Common myeloid progenitor, CD34-positive (primary cell): Measurements from ENCODE around the gene PCBD1.

Experiments
- CTCF ChIA-PET: fragments of 350-600 bp; sonication (Branson Sonifier 250); formaldehyde crosslinking; loops from one replicate; lab custom pipeline; 2021; ENCODE audit warnings: antibody characterized with exemption; lab: Charles Lee
- POLR2A ChIA-PET: fragments of 350-600 bp; sonication (Branson Sonifier 250); formaldehyde crosslinking; loops from one replicate; lab custom pipeline; 2021; ENCODE audit warnings: antibody characterized with exemption; lab: Charles Lee
- DNase-seq, 3 donors: peaks; one replicate each; pipeline versions ENCODE4 v3.0.0 to v3.0.0-alpha.2; 2013
- H3K27ac ChIP-seq, 2 experiments: 1 replicate in 1 of 2; 2 replicates in 1 of 2; pipeline ENCODE4 v1.7.0; 2013; ENCODE audit warnings: inconsistent platforms in 2 of 2, low read length in 2 of 2, mild to moderate bottlenecking in 2 of 2, low read depth in 1 of 2, moderate library complexity in 1 of 2; ENCODE audit not compliant: severe bottlenecking in 2 of 2, insufficient read depth in 1 of 2, poor library complexity in 1 of 2
- H3K27me3 ChIP-seq, 5 experiments: replicated peaks in 2 of 5; 1 replicate in 3 of 5; 2 replicates in 2 of 5; pipeline versions ENCODE4 v1.6.1 to v1.7.0; 2013; ENCODE audit warnings: low read length in 4 of 5, mild to moderate bottlenecking in 2 of 5, moderate library complexity in 2 of 5, inconsistent platforms in 1 of 5; ENCODE audit not compliant: insufficient read depth in 5 of 5, control insufficient read depth in 4 of 5
- H3K36me3 ChIP-seq, 4 experiments: 1 replicate in 2 of 4; 2 replicates in 2 of 4; pipeline versions ENCODE4 v1.6.1 to v1.7.0; 2013; ENCODE audit warnings: low read length in 3 of 4, control low read depth in 1 of 4, mild to moderate bottlenecking in 1 of 4; ENCODE audit not compliant: control insufficient read depth in 4 of 4, insufficient read depth in 4 of 4
- H3K4me1 ChIP-seq, 4 experiments: 1 replicate in 3 of 4; 2 replicates in 1 of 4; pipeline versions ENCODE4 v1.6.1 to v1.7.1; 2013; ENCODE audit warnings: low read length in 3 of 4, mild to moderate bottlenecking in 3 of 4, control low read depth in 1 of 4, inconsistent platforms in 1 of 4, moderate library complexity in 1 of 4; ENCODE audit not compliant: control insufficient read depth in 4 of 4, insufficient read depth in 4 of 4; ENCODE audit errors: control extremely low read depth in 1 of 4
- H3K4me3 ChIP-seq, 7 experiments: 1 replicate in 4 of 7; 2 replicates in 3 of 7; pipeline versions ENCODE4 v1.5.1 to v1.7.0; 2013; ENCODE audit warnings: mild to moderate bottlenecking in 7 of 7, low read length in 6 of 7, moderate library complexity in 6 of 7, inconsistent platforms in 2 of 7, low read depth in 2 of 7, control low read depth in 1 of 7; ENCODE audit not compliant: insufficient read depth in 4 of 7, control insufficient read depth in 1 of 7; ENCODE audit errors: extremely low read depth in 1 of 7
- H3K9me3 ChIP-seq, 5 experiments: 1 replicate in 4 of 5; 2 replicates in 1 of 5; pipeline versions ENCODE4 v1.6.1 to v1.7.1; 2013; ENCODE audit warnings: low read length in 4 of 5, mild to moderate bottlenecking in 2 of 5, inconsistent platforms in 1 of 5, low read depth in 1 of 5, moderate library complexity in 1 of 5; ENCODE audit not compliant: control insufficient read depth in 4 of 5, insufficient read depth in 2 of 5; ENCODE audit errors: control extremely low read depth in 1 of 5
- WGBS: methylation state at CpG from one replicate; pipeline ENCODE4 v1.1.5; 2013; ENCODE audit not compliant: insufficient coverage; 5-methylcytosine and 5-hydroxymethylcytosine counted together

Gene PCBD1

GRCh38 chr10:70840836-70841235 is 47.5 kb downstream of the PCBD1 start:
- ChIA-PET POLR2A (no interaction called here), CTCF (interaction anchor here (0.9 to 1.4 kb wide), 3 partner anchors 14 to 38 kb away, joined by 3 read pairs; no protein-coding TSS in a partner anchor)
- Histone ChIP-seq H3K9me3 (peaks cover 0 to 8% (median 4%) of the 10 kb centered on the region in 5 experiments), H3K36me3 (peaks cover 5 to 23% (median 12%) of the 10 kb centered on the region in 4 experiments), H3K4me3 (no peak overlapping the region), H3K27ac (no peak overlapping the region), H3K27me3 (no peaks in the 10 kb centered on the region), H3K4me1 (peaks cover 0 to 3% (median 0%) of the 10 kb centered on the region in 4 experiments)
- DNase-seq, result no peak
- WGBS, result 88% methylated on average over 1 of the region's 2 CpGs

- Histone ChIP-seq H3K27ac (no peak overlapping the region), H3K36me3 (peaks cover 0 to 14% (median 7%) of the 10 kb centered on the region in 4 experiments), H3K4me3 (no peak overlapping the region), H3K27me3 (no peaks in the 10 kb centered on the region), H3K9me3 (peaks cover 0 to 8% (median 4%) of the 10 kb centered on the region in 5 experiments), H3K4me1 (peaks cover 3 to 13% (median 6%) of the 10 kb centered on the region in 4 experiments)
- ChIA-PET POLR2A (no interaction called here), CTCF (no interaction called here)
- WGBS, result 100% methylated on average over 2 of the region's 4 CpGs
- DNase-seq, result no peak
Observed at GRCh38 chr10:70838270-70838805, 50.0 kb downstream of the PCBD1 start.

- WGBS, result 100% methylated on average over 1 of the region's 3 CpGs
- ChIA-PET POLR2A (no interaction called here), CTCF (interaction anchor here (1.2 kb wide), 1 partner anchor 287 kb away, joined by 3 read pairs; no protein-coding TSS in a partner anchor)
- DNase-seq, result no peak
- Histone ChIP-seq H3K4me1 (peaks cover 5 to 20% (median 12%) of the 10 kb centered on the region in 4 experiments), H3K4me3 (no peak overlapping the region), H3K9me3 (peaks cover 0 to 8% (median 4%) of the 10 kb centered on the region in 5 experiments), H3K27me3 (no peaks in the 10 kb centered on the region), H3K27ac (no peak overlapping the region), H3K36me3 (peaks cover 0 to 13% (median 7%) of the 10 kb centered on the region in 4 experiments)
Observed at GRCh38 chr10:70837660-70838059, 50.7 kb downstream of the PCBD1 start.

GRCh38 chr10:70836319-70836718 is 52.0 kb downstream of the PCBD1 start:
- Histone ChIP-seq H3K36me3 (peaks cover 0 to 10% (median 6%) of the 10 kb centered on the region in 4 experiments), H3K9me3 (peaks cover 0 to 8% (median 4%) of the 10 kb centered on the region in 5 experiments), H3K27me3 (no peaks in the 10 kb centered on the region), H3K4me3 (no peak overlapping the region), H3K27ac (no peak overlapping the region), H3K4me1 (peaks cover 5 to 21% (median 13%) of the 10 kb centered on the region in 4 experiments)
- 100% methylated on average over 2 of the region's 2 CpGs for WGBS
- CTCF ChIA-PET, result interaction anchor here (0.6 to 1.4 kb wide), 5 partner anchors 10 to 373 kb away, joined by 3 to 4 read pairs (median 3); no protein-coding TSS in a partner anchor
- DNase-seq, result no peak
- POLR2A ChIA-PET, result no interaction called here

- peaks cover 0 to 8% (median 5%) of the 10 kb centered on the region in 4 experiments for H3K36me3 ChIP-seq
- H3K9me3 ChIP-seq, result peaks cover 0 to 8% (median 4%) of the 10 kb centered on the region in 5 experiments
- ChIA-PET POLR2A (no interaction called here), CTCF (interaction anchor here (1.0 to 1.7 kb wide), 5 partner anchors 11 to 285 kb away, joined by 3 to 8 read pairs (median 4); no protein-coding TSS in a partner anchor)
- peaks cover 5 to 28% (median 15%) of the 10 kb centered on the region in 4 experiments for H3K4me1 ChIP-seq
- no peaks in the 10 kb centered on the region for H3K27me3 ChIP-seq
- 100% methylated on average over 3 of the region's 7 CpGs for WGBS
- DNase-seq, result peak in 1 of 3 donors; percentile 4
- no peak overlapping the region for H3K27ac ChIP-seq
- no peak overlapping the region for H3K4me3 ChIP-seq
Observed at GRCh38 chr10:70834441-70835151, 53.8 kb downstream of the PCBD1 start.

- DNase-seq, result no peak
- 100% methylated on average over 5 of the region's 5 CpGs for WGBS
- Histone ChIP-seq H3K4me3 (no peak overlapping the region), H3K27ac (no peak overlapping the region), H3K27me3 (no peaks in the 10 kb centered on the region), H3K36me3 (peaks cover 0 to 7% (median 4%) of the 10 kb centered on the region in 4 experiments), H3K4me1 (peaks cover 5 to 28% (median 15%) of the 10 kb centered on the region in 4 experiments), H3K9me3 (peaks cover 0 to 8% (median 4%) of the 10 kb centered on the region in 5 experiments)
- ChIA-PET CTCF (interaction anchor here (1.0 to 1.9 kb wide), 6 partner anchors 12 to 285 kb away, joined by 3 to 8 read pairs (median 4); no protein-coding TSS in a partner anchor), POLR2A (no interaction called here)
Observed at GRCh38 chr10:70834021-70834420, 54.3 kb downstream of the PCBD1 start.
